HG02885 (cell line): Measurements from ENCODE around the gene STX8.
"Not testable (repeated sequence)": the region's sequence is repeated elsewhere in the genome, so short reads cannot be mapped to it uniquely, and the experiment has no call there.

Experiments used
- ATAC-seq: cut with Tn5 transposase; IDR thresholded peaks from one replicate; pipeline ENCODE4 v1.9.1; 2021; ENCODE audit warnings: mild to moderate bottlenecking; ENCODE audit not compliant: unreplicated experiment, poor library complexity

STX8 gene

GRCh38 chr17:9557161-9557755 lies 18.4 kb downstream of the STX8 start:
- no peak for ATAC-seq

DNA sequence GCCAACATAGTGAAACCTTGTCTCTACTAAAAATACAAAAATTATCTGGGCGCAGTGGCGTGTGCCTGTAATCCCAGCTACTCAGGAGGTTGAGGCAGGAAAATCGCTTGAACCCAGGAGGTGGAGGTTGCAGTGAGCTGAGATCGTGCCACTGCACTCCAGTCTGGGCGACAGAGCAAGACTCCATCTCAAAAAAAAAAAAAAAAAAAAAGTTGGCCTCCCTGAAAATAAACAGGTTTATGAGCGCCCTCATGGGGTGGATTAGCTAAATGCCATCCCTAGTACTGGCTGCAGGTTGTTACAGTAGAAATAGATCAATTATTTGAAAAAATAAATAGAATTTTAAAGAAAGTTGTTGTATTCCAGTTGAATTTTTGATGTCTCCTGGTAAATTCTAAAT lies 20.9 kb downstream of the STX8 start:
- ATAC-seq, result not testable (repeated sequence)

- ATAC-seq, result no peak
Observed at GRCh38 chr17:9553596-9553995, 22.0 kb downstream of the STX8 start.

GRCh38 chr17:9553181-9553580 lies 22.4 kb downstream of the STX8 start:
- no peak for ATAC-seq

- ATAC-seq, result no peak
Observed at GRCh38 chr17:9549215-9549614, 26.4 kb downstream of the STX8 start.

DNA sequence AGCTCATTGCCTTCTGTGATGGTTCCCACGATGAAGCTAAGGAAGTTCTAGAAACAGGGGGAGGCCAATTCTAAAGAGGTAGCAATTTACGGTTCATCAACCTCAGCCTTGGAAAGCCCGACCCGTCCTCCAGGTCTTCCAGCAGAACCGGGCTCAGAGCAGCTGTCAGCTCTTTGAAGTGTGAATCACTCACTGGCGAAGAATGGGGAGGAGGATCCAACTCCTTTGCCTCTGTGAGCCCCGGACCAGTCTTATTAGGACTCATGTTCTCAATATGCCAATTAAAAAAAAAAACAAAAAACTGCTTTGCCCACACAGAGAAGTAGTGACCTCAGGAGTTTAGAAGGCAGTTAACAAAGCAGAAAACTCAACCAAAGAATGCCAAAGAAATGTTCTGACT lies 31.4 kb downstream of the STX8 start:
- no peak for ATAC-seq

GRCh38 chr17:9541718-9542117 lies 33.9 kb downstream of the STX8 start:
- no peak for ATAC-seq

DNA sequence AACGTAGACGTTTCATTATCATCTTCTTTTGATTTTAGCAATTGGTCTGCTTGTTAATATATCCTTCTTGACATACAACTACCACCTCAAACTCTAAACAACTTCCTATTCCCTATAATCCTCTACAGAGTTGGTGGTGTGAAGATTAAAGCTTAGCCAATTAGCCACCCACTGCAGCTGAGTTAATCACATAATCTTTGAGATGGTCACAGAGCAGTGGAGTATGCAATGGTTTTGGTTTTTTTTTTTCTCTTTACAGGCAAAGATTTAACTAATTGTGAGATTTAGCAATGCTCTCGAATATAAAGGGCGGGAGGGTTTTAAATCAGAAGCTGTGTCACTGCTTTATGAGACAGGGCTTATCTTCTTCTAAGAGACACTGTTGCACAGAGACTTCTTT lies 37.0 kb downstream of the STX8 start:
- ATAC-seq, result no peak

DNA sequence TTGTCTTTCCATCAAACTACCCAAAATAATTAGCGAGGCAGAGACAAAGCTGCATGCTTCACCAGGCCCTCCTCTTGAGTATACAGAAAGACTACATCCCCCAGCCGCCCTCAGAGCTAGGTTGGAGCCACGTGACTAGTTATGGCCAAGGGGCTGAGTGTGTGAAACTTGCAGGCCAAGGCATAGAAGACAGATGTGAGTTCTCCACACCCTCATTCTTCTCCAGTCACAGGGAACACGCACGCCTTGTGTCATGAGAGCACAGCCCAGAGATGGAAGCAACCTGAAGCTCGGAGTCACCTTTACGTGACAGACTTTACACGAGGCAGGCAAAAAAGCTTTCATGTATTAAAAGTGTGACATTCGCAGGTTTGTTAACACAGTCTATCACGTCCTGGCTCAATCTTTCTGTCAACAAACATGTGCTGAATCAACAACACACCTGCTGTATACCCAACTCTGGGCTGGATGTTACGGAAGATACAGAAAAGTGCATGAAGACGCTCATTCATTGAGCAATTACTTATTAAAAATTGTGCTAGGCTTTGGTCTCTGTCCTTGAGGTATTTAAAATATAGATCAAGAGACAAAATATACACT lies 38.3 kb downstream of the STX8 start:
- no peak for ATAC-seq

DNA sequence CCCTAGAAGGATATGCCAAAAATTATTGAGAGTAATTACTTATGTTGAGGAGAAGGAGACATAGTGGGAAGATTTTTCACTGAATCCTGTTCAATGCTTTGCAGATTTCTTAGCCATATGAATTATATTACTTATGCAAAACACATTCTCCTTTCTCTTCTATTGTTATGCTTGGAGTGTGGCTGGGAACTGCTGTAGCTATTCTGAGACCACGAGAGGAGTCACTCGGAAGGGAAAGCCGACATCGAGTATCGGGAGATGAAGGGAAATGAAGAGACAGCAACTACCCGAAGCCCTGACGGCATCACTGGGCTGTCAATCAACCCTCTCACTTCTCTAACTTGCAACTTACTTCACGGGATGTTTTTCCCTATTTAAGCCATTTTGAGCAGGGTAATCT lies 39.6 kb downstream of the STX8 start:
- ATAC-seq, result no peak

DNA sequence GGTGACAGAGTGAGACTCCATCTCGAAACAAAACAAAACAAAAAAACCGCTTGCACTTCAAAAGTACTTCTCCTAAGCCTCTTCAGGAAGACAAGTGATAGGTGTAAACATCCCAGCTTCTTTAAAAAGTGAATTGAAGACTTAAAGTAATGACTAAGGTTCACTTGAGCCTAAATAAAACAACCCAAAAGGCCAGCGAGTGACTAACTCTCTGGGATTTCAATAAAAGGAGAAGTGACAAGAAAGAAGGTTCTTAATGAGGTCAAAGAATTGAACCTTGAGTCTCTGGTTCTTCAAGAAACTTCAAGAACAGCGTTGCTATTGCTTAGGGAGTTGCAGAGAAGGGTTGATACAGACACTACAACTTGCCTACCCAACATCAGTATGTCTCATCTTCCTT lies 42.2 kb downstream of the STX8 start:
- no peak for ATAC-seq

GRCh38 chr17:9532715-9533114 lies 42.9 kb downstream of the STX8 start:
- ATAC-seq, result no peak

GRCh38 chr17:9531034-9531433 lies 44.6 kb downstream of the STX8 start:
- no peak for ATAC-seq

DNA sequence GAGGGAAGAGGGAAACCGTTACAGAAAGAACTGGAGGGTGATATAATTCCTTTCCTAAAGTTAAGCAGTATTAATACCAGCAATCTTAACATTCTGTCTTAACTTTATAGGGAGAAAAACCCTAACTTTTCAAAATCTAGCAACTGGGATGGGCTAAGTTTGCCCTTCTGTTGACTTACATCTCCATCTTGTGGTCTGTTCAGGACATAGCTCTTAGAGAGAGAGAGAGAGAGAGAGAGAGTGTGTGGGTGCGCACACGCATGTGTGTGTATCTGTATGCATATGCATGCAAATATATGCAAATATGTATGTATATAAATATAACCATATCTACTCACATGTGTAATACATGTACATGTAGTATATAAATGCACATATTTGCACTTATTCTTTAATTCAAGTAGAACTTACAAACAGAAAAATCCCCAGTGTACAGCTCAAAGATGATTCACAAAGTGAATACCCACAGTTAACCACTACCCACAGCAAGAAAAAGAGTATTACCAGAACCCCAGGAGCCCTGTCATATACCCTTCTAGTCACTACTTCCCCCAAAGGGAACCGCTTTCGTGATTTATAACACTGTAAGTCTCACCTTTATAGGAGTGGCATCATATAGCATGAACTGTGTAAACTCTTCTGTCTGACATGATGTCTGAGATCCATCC lies 46.5 kb downstream of the STX8 start:
- ATAC-seq, result no peak

- ATAC-seq, result no peak
Observed at GRCh38 chr17:9527788-9528187, 47.8 kb downstream of the STX8 start.

DNA sequence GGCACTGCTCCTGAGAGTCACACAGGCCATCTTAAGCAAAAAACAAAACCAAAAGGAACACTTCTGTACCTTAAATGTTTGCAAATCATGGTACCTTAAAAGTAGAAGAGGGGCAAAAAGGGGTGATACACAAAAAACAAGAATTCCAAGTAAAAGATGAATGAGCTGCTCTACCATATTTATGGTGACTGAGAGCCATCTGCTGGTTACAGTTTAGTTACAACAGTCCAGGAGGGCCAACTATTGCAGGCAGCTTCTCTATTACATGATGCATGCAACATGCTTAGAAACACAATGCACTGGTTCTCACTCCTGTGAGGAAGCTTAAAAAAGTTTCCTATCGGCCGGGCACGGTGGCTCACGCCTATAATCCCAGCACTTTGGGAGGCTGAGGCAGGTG lies 53.5 kb downstream of the STX8 start:
- no peak for ATAC-seq

- ATAC-seq, result no peak
Observed at GRCh38 chr17:9521062-9521461, 54.6 kb downstream of the STX8 start.

- ATAC-seq, result no peak
Observed at GRCh38 chr17:9520649-9521048, 55.0 kb downstream of the STX8 start.

- no peak for ATAC-seq
Observed at GRCh38 chr17:9519583-9520272, 55.9 kb downstream of the STX8 start.

DNA sequence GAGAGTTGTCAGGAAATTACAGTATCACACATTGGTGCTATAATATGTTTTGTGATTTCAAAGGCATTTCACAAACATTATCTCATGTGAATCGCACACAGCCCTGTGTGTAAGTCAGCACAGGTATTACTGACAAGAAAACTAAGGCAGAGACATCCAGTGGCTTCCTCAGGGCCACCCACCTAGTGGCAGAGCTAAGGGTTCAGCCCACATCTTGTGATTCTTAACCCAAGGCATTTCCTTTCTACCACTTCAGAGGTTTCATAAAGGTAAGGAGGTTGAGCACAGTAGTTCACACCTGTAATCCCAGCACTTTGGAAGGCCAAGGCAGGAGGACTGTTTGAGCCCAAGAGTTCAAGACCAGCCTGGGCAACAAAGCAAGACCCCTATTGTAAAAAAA lies 58.2 kb downstream of the STX8 start:
- ATAC-seq, result no peak

DNA sequence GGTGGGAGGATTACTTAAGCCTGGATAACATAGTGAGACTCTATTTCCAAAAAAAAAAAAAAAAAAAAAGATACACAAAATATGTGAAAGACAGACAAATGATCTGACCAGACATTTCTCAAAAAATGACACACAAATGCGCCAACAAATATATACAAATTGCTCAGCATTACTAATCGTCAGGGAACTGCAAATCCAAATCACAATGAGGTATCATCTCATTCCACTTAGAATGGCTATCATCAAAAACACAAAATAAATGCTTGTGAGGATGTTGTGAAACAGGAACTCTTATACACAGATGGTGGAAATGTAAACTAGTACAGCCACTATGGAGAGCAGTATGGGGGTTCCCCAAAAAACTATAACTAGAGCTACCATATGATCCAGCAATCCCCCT lies 62.4 kb downstream of the STX8 start:
- no peak for ATAC-seq
